ENCODE results near the gene HTR4.

The HTR4 gene

DNA sequence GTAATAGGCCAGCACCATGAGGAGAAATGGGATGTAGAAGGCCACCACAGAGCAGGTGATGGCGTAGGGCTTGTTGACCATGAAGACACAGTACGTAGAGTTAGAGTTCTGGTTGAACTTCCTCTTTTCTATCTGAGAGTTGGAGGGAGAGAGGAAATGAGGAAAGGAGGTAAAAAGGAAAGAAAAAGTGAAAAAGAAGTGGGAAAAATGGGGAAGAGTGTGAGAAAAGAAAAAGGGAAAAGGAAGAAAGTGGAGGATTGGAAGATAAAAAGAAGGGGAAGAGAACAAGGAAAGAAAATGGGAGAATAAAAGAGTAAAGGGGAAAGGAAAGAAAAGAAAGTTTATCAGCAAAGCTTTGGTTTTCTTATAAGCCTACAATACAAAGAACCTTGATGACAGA lies 144.4 kb downstream of the HTR4 start:
- TF ChIP-seq, protein P1, sequence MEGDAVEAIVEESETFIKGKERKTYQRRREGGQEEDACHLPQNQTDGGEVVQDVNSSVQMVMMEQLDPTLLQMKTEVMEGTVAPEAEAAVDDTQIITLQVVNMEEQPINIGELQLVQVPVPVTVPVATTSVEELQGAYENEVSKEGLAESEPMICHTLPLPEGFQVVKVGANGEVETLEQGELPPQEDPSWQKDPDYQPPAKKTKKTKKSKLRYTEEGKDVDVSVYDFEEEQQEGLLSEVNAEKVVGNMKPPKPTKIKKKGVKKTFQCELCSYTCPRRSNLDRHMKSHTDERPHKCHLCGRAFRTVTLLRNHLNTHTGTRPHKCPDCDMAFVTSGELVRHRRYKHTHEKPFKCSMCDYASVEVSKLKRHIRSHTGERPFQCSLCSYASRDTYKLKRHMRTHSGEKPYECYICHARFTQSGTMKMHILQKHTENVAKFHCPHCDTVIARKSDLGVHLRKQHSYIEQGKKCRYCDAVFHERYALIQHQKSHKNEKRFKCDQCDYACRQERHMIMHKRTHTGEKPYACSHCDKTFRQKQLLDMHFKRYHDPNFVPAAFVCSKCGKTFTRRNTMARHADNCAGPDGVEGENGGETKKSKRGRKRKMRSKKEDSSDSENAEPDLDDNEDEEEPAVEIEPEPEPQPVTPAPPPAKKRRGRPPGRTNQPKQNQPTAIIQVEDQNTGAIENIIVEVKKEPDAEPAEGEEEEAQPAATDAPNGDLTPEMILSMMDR (conservative IDR thresholded peaks at IDR 0.05; ENCODE audit: low read depth), result no peak
- DNase-seq (ENCODE audit: low spot score), result no peak
- H3K27ac ChIP-seq, result no peak overlapping the region
- ChIA-PET POLR2A (ENCODE audit: low non-redundant PET) (no interaction called here), CTCF (no interaction called here)

DNA sequence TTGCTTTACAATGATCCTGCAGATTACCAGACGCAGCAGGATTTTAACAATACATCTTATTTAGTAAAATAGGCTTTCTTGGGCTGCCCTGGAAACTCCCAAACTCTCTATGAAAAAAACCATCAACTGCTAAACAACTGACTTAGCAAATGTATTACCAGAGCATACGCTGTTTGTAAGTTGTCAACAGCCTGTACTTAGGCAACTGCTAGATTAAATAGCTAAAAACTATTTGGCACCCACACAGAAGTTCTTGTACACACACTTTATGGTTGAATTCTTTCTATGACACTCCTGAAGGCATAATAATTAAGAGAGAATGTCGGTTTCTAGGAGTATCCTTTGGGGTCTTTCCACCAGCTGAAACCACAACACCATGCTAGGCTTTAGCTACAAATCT lies 146.7 kb downstream of the HTR4 start:
- CTCF ChIA-PET, result interaction anchor here (0.6 kb wide), 1 partner anchor 58 kb away, joined by 7 read pairs; no protein-coding TSS in a partner anchor
- POLR2A ChIA-PET (ENCODE audit: low non-redundant PET), result no interaction called here
- DNase-seq (ENCODE audit: low spot score), result no peak

DNA sequence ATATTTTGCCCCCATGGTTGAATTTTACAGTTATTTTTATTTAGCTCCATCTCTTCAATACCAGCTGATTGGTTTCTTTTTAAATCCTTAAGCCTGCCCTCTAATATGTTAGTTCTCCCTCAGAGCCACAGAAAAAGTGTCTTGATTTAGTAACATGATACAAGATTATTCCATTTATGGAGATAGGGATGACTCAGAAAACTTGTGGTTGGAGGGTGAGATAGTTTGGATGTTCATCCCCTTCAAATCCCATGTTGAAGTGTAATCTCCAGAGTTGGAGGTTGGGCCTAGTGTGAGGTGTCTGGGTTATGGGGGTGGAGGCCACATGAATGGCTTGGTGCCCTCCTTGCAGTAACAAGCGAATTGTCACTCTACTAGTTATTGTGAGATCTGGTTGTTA lies 154.9 kb downstream of the HTR4 start:
- no peak for DNase-seq (ENCODE audit: low spot score)
- no peak overlapping the region for H3K27ac ChIP-seq
- ChIA-PET POLR2A (ENCODE audit: low non-redundant PET) (no interaction called here), CTCF (no interaction called here)
- TF ChIP-seq, protein P1 (conservative IDR thresholded peaks at IDR 0.05; ENCODE audit: low read depth), result no peak

More for the DNA sequence above, 146.7 kb downstream of the HTR4 start:
- TF ChIP-seq, protein P1 (conservative IDR thresholded peaks at IDR 0.05; ENCODE audit: low read depth), result no peak
- no peak overlapping the region for H3K27ac ChIP-seq

DNA sequence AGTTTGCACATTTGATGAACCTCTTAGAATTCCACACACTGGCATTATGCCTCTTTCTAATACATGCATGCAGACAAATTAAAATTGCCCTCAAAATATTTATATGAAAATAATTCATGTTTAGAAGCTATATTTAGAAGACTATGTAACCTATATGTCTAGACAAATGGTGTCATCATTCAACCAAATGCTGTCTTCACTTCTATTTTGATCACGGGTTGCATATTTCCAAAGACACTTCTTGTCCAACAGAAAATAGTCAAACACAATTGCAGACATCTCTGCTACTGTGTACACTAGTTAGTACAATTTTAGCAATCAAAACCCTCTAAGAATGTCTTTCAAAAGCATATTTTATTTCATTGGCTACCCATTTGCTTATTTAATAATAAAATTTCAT lies 156.6 kb downstream of the HTR4 start:
- ChIA-PET POLR2A (ENCODE audit: low non-redundant PET) (no interaction called here), CTCF (no interaction called here)

DNA sequence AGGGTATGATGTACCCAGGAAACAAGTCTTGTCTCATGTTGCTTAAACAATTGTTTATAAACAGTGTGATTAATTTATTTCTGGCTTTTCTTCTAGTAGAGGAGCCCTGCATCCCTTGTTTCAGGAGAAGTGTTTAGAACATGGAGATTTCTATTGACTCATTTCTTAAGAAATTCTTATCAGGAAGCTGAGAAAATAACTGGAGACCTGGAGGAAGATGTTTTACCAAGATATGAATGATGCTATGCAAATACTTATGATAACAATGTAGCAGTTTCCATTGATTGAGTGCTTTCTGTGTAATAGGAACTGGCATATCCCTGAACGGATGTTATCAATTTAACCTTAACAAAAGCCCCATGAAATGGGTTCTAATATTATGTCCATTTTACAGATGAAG lies 162.0 kb downstream of the HTR4 start:
- DNase-seq (ENCODE audit: low spot score), result no peak
- TF ChIP-seq, protein P1 (conservative IDR thresholded peaks at IDR 0.05; ENCODE audit: low read depth), result no peak
- ChIA-PET POLR2A (ENCODE audit: low non-redundant PET) (no interaction called here), CTCF (no interaction called here)
- H3K27ac ChIP-seq, result no peak overlapping the region

More for the DNA sequence above, 156.6 kb downstream of the HTR4 start:
- no peak overlapping the region for H3K27ac ChIP-seq
- TF ChIP-seq, protein P1 (conservative IDR thresholded peaks at IDR 0.05; ENCODE audit: low read depth), result no peak
- DNase-seq (ENCODE audit: low spot score), result no peak

DNA sequence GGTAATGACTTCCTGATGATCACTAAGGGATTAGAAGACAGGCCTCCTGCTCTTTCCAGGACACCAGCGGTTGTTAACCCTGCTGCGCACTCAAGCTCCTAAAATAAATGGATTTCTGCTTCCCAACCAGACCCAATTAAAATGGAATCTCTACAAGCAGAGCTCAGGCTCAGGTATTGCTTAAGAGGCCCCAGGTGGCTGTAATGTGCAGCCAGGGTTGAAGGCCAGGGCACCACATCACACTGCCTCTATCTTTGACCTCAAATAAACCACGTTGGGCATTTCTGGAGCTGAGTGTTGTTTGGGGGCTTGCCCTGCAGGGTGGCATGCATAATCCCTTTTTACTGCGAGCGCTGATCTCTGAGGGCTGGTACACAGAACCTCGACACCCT lies 162.5 kb downstream of the HTR4 start:
- TF ChIP-seq, protein P1 (conservative IDR thresholded peaks at IDR 0.05; ENCODE audit: low read depth), result no peak
- POLR2A ChIA-PET (ENCODE audit: low non-redundant PET), result no interaction called here
- CTCF ChIA-PET, result no interaction called here

More for the DNA sequence above, 162.5 kb downstream of the HTR4 start:
- H3K27ac ChIP-seq, result no peak overlapping the region
- no peak for DNase-seq (ENCODE audit: low spot score)
